GM12891 (cell line): ENCODE results near the gene CCDC157.

Experiments used
- PAX5 ChIP-seq: IDR thresholded peaks from 2 replicates; pipeline ENCODE4 v1.6.1; 2011; ENCODE audit warnings: low read length, moderate library complexity, mild to moderate bottlenecking; ENCODE audit not compliant: insufficient read depth, severe bottlenecking
- POLR2A ChIP-seq: IDR thresholded peaks from 2 replicates; pipeline ENCODE4 v1.6.1; 2011; ENCODE audit warnings: low read depth, low read length, control low read depth
- POLR2AphosphoS5 ChIP-seq: IDR thresholded peaks from 2 replicates; pipeline ENCODE4 v1.6.1; 2011; ENCODE audit warnings: low read depth, low read length, control low read depth
- POU2F2 ChIP-seq: IDR thresholded peaks from 2 replicates; pipeline ENCODE4 v1.6.1; 2011; ENCODE audit warnings: low read depth, mild to moderate bottlenecking, control low read depth, low read length, moderate library complexity
- SPI1 ChIP-seq: IDR thresholded peaks from 2 replicates; pipeline ENCODE4 v1.6.1; 2011; ENCODE audit warnings: low read depth, low read length, control low read depth
- TAF1 ChIP-seq: IDR thresholded peaks from 2 replicates; pipeline ENCODE4 v1.6.1; 2011; ENCODE audit warnings: low read depth, low read length, control low read depth

GRCh38 chr22:30373331-30374325, 16.8 kb downstream of the CCDC157 start:
- no peak for TF ChIP-seq POU2F2
- no peak for TF ChIP-seq POLR2AphosphoS5
- no peak for TF ChIP-seq POLR2A
- TF ChIP-seq TAF1 = no peak
- TF ChIP-seq PAX5 = no peak
- no peak for TF ChIP-seq SPI1
